Measurements from ENCODE around the gene HS2ST1. TPM values are rescaled to one million over a fixed set of nuclear protein-coding genes. Genes with fewer than 3 reads are reported as not detected.

Gene HS2ST1
- polyA plus RNA-seq, 3 donors, result 2.6 to 6.0 (median 4.2) TPM

DNA sequence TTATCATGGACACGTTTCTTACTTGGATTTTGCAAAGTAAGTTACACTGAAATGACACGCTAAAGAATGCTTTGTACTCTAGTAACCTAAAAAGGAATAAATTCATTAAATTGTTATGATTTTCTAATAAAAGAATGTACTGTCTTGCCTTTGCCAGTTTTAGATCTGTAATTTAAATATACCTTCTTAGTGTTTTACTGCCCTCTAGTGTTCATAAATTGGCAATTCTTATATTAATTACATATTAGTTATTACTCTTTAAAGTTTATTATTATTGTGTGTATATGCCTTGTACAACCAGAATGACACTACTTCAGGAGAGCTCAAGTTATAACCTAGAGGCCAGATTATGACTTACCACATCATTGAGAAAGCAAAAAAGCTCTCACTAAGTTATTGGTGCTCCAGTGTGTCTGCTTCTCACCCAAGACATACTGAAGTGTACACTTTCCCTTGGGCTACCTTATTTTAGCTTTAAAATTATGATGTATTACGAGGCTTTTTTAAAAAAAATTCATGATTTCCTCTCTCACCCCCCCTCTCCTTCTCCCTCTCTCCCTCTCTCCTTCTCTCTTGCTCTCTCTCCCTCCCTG, 169.9 kb downstream of the HS2ST1 start:
- Mint-ChIP-seq H3K27ac (peak overlapping the region in 3 of 7 donors; percentile 26 to 81 (median 66)), H3K4me1 (no peaks in the 10 kb centered on the region), H3K4me3 (no peak overlapping the region), H3K9me3 (no peaks in the 10 kb centered on the region), H3K36me3 (peaks cover 5% of the 10 kb centered on the region in 2 donors), H3K27me3 (ENCODE audit: low read depth in 3 of 3) (peaks cover 0 to 2% (median 0%) of the 10 kb centered on the region in 3 donors)
- no peaks in the 10 kb centered on the region for H3K36me3 ChIP-seq (replicated peaks in 1 of 2; ENCODE audit: control insufficient read depth in 1 of 2, insufficient read depth in 2 of 2, low read length in 2 of 2)
- intact Hi-C loops (cut with micrococcal nuclease), result loop anchor here in 1 of 2 donors (10.0 kb wide), 1 partner anchor 250 kb away; no protein-coding TSS in a partner anchor
- H4K20me1 ChIP-seq (ENCODE audit: insufficient read depth, low read length), result no peaks in the 10 kb centered on the region
- H3K4me2 ChIP-seq (replicated peaks; ENCODE audit: extremely low read depth, low read length, poor library complexity, severe bottlenecking), result no peak overlapping the region
- DNase-seq, result peak; percentile 10 to 51 (median 13)
- no peak overlapping the region for H3K4me3 ChIP-seq (replicated peaks in 1 of 3; ENCODE audit: low read depth in 2 of 3, low read length in 3 of 3)
- no peaks in the 10 kb centered on the region for H3K27me3 ChIP-seq (ENCODE audit: control insufficient read depth in 2 of 2, insufficient read depth in 2 of 2, low read length in 2 of 2)
- no CpG with 5 or more reads among the region's 3 CpGs for WGBS (ENCODE audit: insufficient coverage)
- no peak overlapping the region for H3K27ac ChIP-seq (ENCODE audit: low read depth in 1 of 2, low read length in 2 of 2)
- no peaks in the 10 kb centered on the region for H3K4me1 ChIP-seq (ENCODE audit: control insufficient read depth in 1 of 2, insufficient read depth in 2 of 2, low read length in 2 of 2)
- H3K9me3 ChIP-seq (replicated peaks in 1 of 2; ENCODE audit: control insufficient read depth in 1 of 2, insufficient read depth in 1 of 2, low read length in 2 of 2), result no peaks in the 10 kb centered on the region
- TF ChIP-seq, protein P1, sequence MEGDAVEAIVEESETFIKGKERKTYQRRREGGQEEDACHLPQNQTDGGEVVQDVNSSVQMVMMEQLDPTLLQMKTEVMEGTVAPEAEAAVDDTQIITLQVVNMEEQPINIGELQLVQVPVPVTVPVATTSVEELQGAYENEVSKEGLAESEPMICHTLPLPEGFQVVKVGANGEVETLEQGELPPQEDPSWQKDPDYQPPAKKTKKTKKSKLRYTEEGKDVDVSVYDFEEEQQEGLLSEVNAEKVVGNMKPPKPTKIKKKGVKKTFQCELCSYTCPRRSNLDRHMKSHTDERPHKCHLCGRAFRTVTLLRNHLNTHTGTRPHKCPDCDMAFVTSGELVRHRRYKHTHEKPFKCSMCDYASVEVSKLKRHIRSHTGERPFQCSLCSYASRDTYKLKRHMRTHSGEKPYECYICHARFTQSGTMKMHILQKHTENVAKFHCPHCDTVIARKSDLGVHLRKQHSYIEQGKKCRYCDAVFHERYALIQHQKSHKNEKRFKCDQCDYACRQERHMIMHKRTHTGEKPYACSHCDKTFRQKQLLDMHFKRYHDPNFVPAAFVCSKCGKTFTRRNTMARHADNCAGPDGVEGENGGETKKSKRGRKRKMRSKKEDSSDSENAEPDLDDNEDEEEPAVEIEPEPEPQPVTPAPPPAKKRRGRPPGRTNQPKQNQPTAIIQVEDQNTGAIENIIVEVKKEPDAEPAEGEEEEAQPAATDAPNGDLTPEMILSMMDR (IDR thresholded peaks at IDR 0.05), result peak; percentile 79
- H3K79me2 ChIP-seq (ENCODE audit: insufficient read depth, low read length), result no peaks in the 10 kb centered on the region
- H2AFZ ChIP-seq (ENCODE audit: insufficient read depth, low read depth, low read length, poor library complexity, severe bottlenecking), result no peak overlapping the region
- H3K9ac ChIP-seq (ENCODE audit: insufficient read depth, low read length, poor library complexity, severe bottlenecking), result no peak overlapping the region

DNA sequence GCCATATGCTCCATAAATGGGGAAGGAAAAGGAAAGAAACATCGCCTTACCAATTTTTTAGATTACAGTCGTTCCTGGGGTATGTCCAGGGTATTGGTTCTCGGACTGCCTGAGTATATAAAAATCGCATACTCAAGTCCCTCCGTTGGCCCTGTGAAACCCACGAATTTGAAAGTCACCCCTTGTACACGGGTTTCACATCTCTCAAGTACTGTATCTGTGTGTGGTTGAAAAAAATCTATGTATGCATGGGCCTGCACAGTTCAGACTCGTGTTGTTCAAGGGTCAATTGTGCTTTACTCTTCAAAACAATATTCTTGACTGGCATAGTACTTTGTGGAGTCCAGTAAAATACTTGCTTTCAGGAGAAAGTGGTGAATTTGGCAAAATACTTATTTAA, 171.7 kb downstream of the HS2ST1 start:
- Histone ChIP-seq H3K4me1 (ENCODE audit: control insufficient read depth in 1 of 2, insufficient read depth in 2 of 2, low read length in 2 of 2) (peaks cover 0 to under 1% of the 10 kb centered on the region in 2 donors), H3K4me3 (replicated peaks in 1 of 3; ENCODE audit: low read depth in 2 of 3, low read length in 3 of 3) (no peak overlapping the region), H3K79me2 (ENCODE audit: insufficient read depth, low read length) (no peaks in the 10 kb centered on the region), H3K4me2 (replicated peaks; ENCODE audit: extremely low read depth, low read length, poor library complexity, severe bottlenecking) (no peak overlapping the region), H3K9ac (ENCODE audit: insufficient read depth, low read length, poor library complexity, severe bottlenecking) (no peak overlapping the region), H3K9me3 (replicated peaks in 1 of 2; ENCODE audit: control insufficient read depth in 1 of 2, insufficient read depth in 1 of 2, low read length in 2 of 2) (no peaks in the 10 kb centered on the region), H2AFZ (ENCODE audit: insufficient read depth, low read depth, low read length, poor library complexity, severe bottlenecking) (no peak overlapping the region), H3K27ac (ENCODE audit: low read depth in 1 of 2, low read length in 2 of 2) (no peak overlapping the region), H3K36me3 (replicated peaks in 1 of 2; ENCODE audit: control insufficient read depth in 1 of 2, insufficient read depth in 2 of 2, low read length in 2 of 2) (no peaks in the 10 kb centered on the region), H4K20me1 (ENCODE audit: insufficient read depth, low read length) (no peaks in the 10 kb centered on the region), H3K27me3 (ENCODE audit: control insufficient read depth in 2 of 2, insufficient read depth in 2 of 2, low read length in 2 of 2) (no peaks in the 10 kb centered on the region)
- 100% methylated on average over 3 of the region's 8 CpGs for WGBS (ENCODE audit: insufficient coverage)
- Mint-ChIP-seq H3K9me3 (no peaks in the 10 kb centered on the region), H3K36me3 (peaks cover 2 to 5% of the 10 kb centered on the region in 2 donors), H3K4me3 (no peak overlapping the region), H3K27me3 (ENCODE audit: low read depth in 3 of 3) (peaks cover 0 to 3% (median 0%) of the 10 kb centered on the region in 3 donors), H3K4me1 (no peaks in the 10 kb centered on the region), H3K27ac (no peak overlapping the region)
- intact Hi-C loops (cut with micrococcal nuclease), result loop anchor here in 1 of 2 donors (10.0 kb wide), 1 partner anchor 251 kb away; no protein-coding TSS in a partner anchor
- DNase-seq, result no peak
- TF ChIP-seq, protein P1 (IDR thresholded peaks at IDR 0.05), result no peak

Data from CD14-positive monocyte (primary cell).